Activated CD4-positive, CD25-positive, alpha-beta regulatory T cell treated with anti-CD3 and anti-CD28 coated beads, Interleukin-2, amount 50 U/mL, for 72 hours (primary cell): Measurements from ENCODE around the gene CRISP1.
"Not testable (repeated sequence)": the region's sequence is repeated elsewhere in the genome, so short reads cannot be mapped to it uniquely, and the experiment has no call there.

ENCODE experiments used
- DNase-seq: peaks from one replicate; pipeline ENCODE4 v3.0.0; 2021

CRISP1 gene

DNA sequence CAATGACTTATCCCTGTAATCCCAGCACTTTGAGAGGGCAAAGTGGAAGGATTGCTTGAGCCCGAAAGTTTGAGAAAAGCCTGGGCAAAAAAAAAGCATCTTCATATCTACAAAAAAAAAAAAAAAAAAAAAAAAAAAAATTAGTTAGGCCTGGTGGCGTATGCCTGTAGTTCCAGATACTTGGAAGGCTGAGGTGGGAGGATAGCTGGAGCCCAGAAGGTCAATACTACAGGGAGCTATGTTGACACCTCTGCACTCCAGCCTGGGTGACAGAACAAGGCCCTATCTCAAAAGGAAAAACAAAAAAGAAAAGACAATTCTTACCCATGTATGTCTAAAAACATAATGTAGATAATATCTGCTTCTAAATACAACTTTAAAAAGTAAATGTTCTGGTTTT lies 27.2 kb downstream of the CRISP1 start:
- DNase-seq, result no peak

DNA sequence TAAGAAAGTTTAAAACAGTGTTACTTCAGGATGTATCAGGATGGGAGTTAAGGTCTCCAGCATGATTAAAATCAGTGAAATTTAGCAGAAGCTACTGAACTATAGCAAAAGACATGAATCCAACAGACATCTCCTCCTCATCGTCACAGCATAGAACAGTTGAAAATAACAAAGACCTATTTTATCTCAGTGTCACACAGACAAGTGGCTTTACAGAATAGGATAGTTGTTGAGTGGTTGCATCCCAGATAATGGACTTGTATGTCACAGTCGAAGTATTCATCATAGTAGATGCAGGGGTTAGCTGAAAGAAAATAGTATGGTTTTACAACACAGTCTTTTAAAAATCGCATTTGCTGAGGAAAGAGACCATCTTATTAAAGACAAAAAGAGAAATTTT lies 31.2 kb downstream of the CRISP1 start:
- DNase-seq, result no peak

DNA sequence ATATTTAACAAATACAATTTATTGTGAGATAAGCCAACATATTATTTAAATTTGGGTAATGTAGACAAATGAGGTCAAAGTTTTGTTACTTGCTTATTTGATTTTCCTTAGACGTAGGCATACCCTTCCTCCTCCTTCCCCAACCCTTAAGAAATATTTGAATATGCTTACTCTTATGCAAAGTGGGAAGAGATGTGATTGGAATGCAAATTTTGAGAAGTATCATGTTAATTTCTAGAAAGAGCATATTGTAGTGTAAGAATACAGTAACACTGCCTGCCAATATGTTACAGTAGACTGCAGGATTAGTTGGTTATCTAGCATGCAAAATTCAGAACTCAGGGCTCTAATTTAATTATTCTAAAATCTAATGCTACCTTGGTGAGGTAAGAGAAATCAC lies 32.9 kb downstream of the CRISP1 start:
- no peak for DNase-seq

DNA sequence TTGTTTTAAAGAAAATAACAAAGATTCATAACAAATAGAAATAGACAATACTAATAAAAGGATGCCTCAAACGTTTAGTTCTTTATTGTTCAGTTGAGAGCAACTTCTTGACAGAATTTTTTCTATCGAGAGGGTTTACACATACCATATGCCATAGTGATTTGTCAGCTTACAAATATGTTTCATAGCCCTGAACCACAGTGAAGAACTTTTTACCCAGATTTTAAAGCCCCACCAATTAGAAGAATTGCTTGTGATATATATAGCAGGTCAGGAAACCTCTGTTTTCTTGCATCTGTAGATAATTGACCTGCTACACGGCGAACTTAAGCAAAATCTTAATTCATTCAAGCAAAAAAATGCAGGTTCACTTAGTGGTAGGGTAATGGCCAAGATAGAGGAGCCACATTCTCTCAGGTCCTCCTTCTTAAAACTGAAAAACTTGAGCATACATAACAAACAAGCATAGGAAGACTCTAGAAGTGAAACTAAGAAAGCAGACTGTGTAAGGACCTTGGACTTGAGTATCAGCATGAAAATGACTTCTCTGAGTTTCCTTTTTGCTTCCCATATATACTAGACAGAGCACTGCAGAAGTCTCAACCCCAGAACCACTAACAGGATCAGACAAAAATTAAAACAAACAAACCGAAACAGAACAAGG lies 39.5 kb downstream of the CRISP1 start:
- no peak for DNase-seq

DNA sequence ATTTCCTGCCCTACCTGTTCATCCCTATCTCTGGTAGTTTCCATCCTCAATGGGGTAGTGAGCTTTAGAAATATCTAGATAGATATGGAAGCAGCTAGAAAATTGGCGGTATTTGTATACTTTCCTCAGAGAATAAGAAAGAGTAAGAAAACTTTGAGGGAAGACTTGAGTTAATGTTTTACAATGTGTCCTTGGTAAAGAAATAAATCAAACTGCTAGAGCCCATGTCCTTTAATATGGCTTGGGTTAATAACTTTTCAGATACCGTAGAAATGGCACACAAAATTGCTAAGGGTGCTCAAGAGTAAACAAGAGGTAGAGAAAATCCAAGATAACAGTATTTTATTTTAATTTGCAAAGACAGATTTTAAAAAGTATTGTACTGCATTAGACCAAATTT lies 51.2 kb downstream of the CRISP1 start:
- no peak for DNase-seq

DNA sequence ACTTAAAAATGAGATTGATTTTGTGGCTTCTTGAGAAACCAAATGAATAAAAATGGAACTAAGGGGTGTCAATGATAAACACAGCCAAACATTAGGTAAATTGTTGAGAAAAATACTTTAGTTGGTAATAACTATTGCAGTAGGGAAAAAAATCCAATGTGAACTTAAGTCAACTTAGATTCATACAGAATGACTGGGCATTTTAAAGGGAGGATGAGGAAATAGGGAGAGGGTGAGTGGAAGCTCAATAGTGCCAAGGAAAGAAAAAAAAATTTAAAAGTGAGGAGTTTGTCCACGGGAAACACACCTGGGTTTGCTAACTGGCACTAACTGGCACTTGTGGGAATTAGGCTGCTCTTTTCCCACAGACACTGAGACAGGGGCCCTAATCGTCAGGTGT lies 53.1 kb downstream of the CRISP1 start:
- no peak for DNase-seq

DNA sequence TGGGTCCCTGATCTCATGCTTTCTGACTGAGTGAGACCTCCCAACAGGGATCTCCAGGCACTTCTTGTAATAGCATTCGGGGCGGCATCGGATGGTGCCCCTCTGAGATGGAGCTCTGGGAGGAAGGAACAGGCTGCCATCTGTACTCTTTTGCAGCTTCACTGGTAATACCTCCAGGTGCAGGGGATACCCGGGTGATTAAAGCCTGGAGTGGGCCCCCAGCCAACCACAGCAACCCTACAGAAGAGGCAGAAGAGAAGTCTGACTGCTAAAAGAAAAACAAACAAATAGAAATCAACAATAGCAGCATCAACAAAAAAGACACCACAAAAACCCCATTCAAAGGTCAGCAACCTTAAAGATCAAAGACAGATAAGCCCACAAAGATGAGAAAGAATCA lies 60.2 kb downstream of the CRISP1 start:
- no peak for DNase-seq

DNA sequence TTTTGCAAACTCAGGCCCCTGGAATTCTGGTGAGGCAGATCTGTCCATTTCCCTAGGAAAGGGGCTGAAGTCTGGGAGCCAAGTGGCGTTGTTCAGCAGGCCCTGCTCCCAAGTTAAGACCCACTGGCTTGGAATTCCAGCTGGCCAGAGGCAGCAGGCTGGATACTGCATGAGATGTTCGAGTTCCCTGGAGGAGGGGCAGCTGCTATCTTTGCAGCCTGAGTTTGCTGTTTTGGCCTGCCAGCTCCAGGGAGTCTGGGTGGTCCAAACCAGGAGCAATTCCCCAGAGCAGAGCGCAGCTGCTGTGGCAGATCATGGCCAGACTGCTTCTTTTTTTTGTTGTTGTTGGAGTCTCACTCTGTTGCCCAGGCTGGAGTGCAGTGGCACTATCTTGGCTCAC lies 61.1 kb downstream of the CRISP1 start:
- DNase-seq, result no peak

DNA sequence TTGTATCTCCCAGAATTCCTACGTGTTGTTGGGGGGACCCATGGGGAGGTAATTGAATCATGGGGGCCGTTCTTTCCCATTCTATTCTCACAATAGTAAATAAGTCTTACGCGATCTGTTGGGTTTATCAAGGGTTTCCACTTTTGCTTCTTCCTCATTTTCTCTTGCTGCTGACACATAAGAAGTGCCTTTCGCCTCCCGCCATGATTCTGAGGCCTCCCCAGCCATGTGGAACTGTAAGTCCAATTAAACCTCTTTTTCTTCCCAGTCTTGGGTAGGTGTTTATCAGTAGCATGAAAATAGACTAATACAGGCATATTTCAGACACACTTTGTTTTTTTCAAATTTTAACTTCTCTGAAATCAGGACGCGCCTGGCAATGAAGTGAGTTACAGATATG lies 64.8 kb downstream of the CRISP1 start:
- no peak for DNase-seq

DNA sequence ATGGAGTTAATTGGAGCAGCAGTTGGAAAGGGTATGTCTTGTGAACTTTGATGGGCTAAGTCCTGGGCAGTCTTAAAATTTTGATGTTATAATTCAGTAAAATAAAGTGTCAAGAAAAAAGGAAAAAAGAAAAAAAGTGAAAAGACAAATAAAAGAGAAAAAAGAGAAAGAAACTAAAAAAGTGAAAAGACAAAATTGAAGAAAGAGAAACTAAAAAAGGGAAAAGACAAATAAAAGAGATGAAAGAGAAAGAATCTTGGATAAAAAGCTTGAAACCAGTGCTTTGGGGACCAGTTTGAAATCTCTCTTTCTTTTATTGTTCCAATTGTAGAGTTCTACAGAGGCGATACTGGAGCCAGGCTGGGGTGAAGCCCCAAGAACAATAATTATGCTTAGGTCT lies 67.2 kb downstream of the CRISP1 start:
- no peak for DNase-seq

DNA sequence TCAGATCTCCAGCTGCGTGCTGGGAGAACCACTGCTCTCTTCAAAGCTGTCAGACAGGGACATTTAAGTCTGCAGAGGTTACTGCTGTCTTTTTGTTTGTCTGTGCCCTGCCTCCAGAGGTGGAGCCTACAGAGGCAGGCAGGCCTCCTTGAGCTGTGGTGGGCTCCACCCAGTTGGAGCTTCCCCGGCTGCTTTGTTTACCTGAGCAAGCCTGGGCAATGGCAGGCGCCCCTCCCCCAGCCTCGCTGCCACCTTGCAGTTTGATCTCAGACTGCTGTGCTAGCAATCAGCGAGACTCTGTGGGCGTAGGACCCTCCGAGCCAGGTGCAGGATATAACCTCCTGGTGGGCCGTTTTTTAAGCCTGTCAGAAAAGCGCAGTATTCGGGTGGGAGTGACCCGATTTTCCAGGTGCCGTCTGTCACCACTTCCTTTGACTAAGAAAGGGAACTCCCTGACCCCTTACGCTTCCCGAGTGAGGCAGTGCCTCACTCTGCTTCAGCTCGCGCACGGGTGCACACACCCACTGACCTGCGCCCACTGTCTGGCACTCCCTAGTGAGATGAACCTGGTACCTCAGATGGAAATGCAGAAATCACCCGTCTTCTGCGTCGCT lies 69.4 kb downstream of the CRISP1 start:
- not testable (repeated sequence) for DNase-seq

DNA sequence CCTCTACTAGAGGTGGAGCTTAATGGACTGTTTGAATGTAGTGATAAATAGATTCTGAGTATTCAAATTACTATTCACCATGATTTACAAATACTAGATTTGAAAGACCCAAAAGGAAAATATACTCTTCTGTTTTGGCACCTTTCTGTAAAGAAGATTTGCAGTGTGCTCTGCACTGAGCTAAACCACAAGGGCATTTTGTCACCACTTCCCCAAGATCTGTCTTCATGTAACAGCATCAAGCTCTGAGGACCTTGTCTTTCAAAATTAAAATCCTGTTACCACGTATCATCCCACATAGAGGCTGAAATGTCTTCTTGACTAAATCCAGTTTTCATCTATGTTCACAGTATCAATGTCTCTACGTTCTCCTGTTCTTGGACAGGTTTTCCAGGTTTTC lies 76.0 kb downstream of the CRISP1 start:
- DNase-seq, result no peak

DNA sequence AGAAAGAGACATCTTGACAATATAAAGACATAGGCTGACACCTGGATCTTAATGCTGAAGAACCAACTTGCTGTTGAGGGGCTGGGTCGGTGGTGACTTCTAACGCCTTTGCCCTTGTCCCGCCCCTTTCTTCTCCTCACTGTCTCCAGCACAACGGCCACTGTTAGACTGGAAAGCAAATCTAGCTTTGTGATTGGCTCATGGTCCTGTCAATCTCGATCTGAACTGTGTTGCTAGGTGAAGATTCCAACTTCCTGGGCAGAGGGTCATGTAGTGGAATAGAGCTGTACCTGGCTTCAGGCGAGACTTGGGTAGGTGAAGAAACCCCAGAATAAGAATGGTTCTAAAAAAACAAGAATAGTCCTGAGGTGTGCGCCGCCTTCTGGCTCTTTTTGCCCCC lies 79.2 kb downstream of the CRISP1 start, which contains the start of gene PGK2:
PGK2 (minus strand) TSS at position 110 of the 400 bp plus-strand sequence; CDS start at position 12, 98 bp downstream.
- DNase-seq, result no peak

DNA sequence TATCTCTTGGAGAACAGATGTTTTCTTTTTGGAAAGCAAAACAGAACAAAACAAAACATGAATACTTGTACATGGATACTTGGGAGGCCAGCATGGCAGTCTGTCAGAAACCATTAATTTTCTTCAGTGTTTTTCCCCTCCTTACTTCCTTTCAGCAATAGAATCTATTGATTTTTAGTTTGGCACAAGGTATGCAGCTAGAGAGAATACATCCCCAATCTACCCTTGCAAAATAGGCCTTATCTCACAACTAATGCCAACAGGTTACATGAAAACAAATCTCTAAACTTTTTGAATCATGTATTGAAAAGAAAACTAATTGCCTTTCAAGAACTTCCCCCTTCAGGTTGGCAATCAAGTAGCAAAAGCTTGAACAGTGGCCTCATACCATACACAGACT lies 82.1 kb downstream of the CRISP1 start:
- DNase-seq, result no peak
